H9 (cell line): Measurements from ENCODE around the gene GPC1. TPM values are rescaled to one million over a fixed set of nuclear protein-coding genes. Genes with fewer than 3 reads are reported as not detected.

Source experiments
- DNase-seq: peaks from one replicate; pipeline ENCODE4 v3.0.0-alpha.2; 2017
- H2AFZ ChIP-seq: one replicate; pipeline ENCODE4 v1.6.1; 2013; ENCODE audit warnings: mild to moderate bottlenecking, low read length, control low read depth, moderate library complexity
- H2AK5ac ChIP-seq: 2 replicates; pipeline ENCODE4 v1.6.1; 2013; ENCODE audit warnings: low read length, control low read depth, mixed read lengths; ENCODE audit not compliant: insufficient read length
- H2BK120ac ChIP-seq: one replicate; pipeline ENCODE4 v1.6.1; 2013; ENCODE audit warnings: low read depth, mild to moderate bottlenecking, low read length, control low read depth, inconsistent platforms; ENCODE audit not compliant: poor library complexity, severe bottlenecking
- H2BK12ac ChIP-seq: 2 replicates; pipeline ENCODE4 v1.6.1; 2013; ENCODE audit warnings: low read length, control low read depth, mixed read lengths, low read depth; ENCODE audit not compliant: insufficient read length
- H2BK15ac ChIP-seq: 2 replicates; pipeline ENCODE4 v1.6.1; 2013; ENCODE audit warnings: low read depth, low read length, control low read depth
- H2BK20ac ChIP-seq: one replicate; pipeline ENCODE4 v1.6.1; 2013; ENCODE audit warnings: low read depth, mild to moderate bottlenecking, low read length, control low read depth, inconsistent platforms; ENCODE audit not compliant: poor library complexity, severe bottlenecking
- H2BK5ac ChIP-seq: 2 replicates; pipeline ENCODE4 v1.6.1; 2013; ENCODE audit warnings: low read length, control low read depth, mixed read lengths; ENCODE audit not compliant: insufficient read length
- H3K14ac ChIP-seq: 2 replicates; pipeline ENCODE4 v1.6.1; 2013; ENCODE audit warnings: low read length, control low read depth; ENCODE audit not compliant: insufficient read depth
- H3K18ac ChIP-seq: 2 replicates; pipeline ENCODE4 v1.6.1; 2013; ENCODE audit warnings: low read depth, mild to moderate bottlenecking, mixed read lengths, low read length, control low read depth; ENCODE audit not compliant: insufficient read length
- H3K23ac ChIP-seq: 2 replicates; pipeline ENCODE4 v1.6.1; 2013; ENCODE audit warnings: low read length, control low read depth, mixed read lengths, low read depth; ENCODE audit not compliant: insufficient read length
- H3K23me2 ChIP-seq: 2 replicates; pipeline ENCODE4 v1.6.1; 2013; ENCODE audit warnings: low read depth, mild to moderate bottlenecking, mixed read lengths, low read length, control low read depth; ENCODE audit not compliant: insufficient read length, poor library complexity, severe bottlenecking
- H3K27ac ChIP-seq: 2 replicates; pipeline ENCODE4 v1.5.1; 2013; ENCODE audit warnings: low read length, control low read depth, mixed read lengths, low read depth; ENCODE audit not compliant: insufficient read length
- H3K27me3 ChIP-seq: 2 replicates; pipeline ENCODE4 v1.6.1; 2013; ENCODE audit warnings: low read length, control low read depth, inconsistent platforms; ENCODE audit not compliant: insufficient read depth
- H3K4ac ChIP-seq: 2 replicates; pipeline ENCODE4 v1.6.1; 2013; ENCODE audit warnings: low read depth, mild to moderate bottlenecking, control low read depth, inconsistent platforms, low read length, moderate library complexity
- H3K4me1 ChIP-seq: 2 replicates; pipeline ENCODE4 v1.6.1; 2013; ENCODE audit warnings: low read length, control low read depth, inconsistent platforms; ENCODE audit not compliant: insufficient read depth
- H3K4me2 ChIP-seq: 2 replicates; pipeline ENCODE4 v1.6.1; 2013; ENCODE audit warnings: low read length, control low read depth, mixed read lengths; ENCODE audit not compliant: insufficient read length, insufficient read depth
- H3K56ac ChIP-seq: 2 replicates; pipeline ENCODE4 v1.6.1; 2013; ENCODE audit warnings: low read depth, mild to moderate bottlenecking, mixed read lengths, low read length, control low read depth; ENCODE audit not compliant: insufficient read length
- H3K79me1 ChIP-seq: 2 replicates; pipeline ENCODE4 v1.6.1; 2013; ENCODE audit warnings: low read depth, mild to moderate bottlenecking, moderate library complexity, low read length, control low read depth, inconsistent platforms; ENCODE audit not compliant: insufficient read depth, poor library complexity, severe bottlenecking
- H3K79me2 ChIP-seq: 2 replicates; pipeline ENCODE4 v1.6.1; 2013; ENCODE audit warnings: low read length, control low read depth, inconsistent platforms; ENCODE audit not compliant: insufficient read depth
- H3K9ac ChIP-seq: 2 replicates; pipeline ENCODE4 v1.6.1; 2013; ENCODE audit warnings: low read length, control low read depth, mixed read lengths; ENCODE audit not compliant: insufficient read length; ENCODE audit errors: extremely low read depth
- H3K9me3 ChIP-seq: one replicate; pipeline ENCODE4 v1.6.1; 2013; ENCODE audit warnings: low read depth, low read length, inconsistent platforms; ENCODE audit not compliant: control insufficient read depth
- H3T11ph ChIP-seq: one replicate; pipeline ENCODE4 v1.6.1; 2013; ENCODE audit warnings: mild to moderate bottlenecking, low read length, control low read depth, inconsistent platforms
- H4K20me1 ChIP-seq: one replicate; pipeline ENCODE4 v1.6.1; 2013; ENCODE audit not compliant: control insufficient read depth, insufficient read length, insufficient read depth
- H4K5ac ChIP-seq: 2 replicates; pipeline ENCODE4 v1.6.1; 2013; ENCODE audit warnings: low read depth, mild to moderate bottlenecking, mixed read lengths, low read length, control low read depth; ENCODE audit not compliant: insufficient read length
- H4K8ac ChIP-seq: replicated peaks from 2 replicates; pipeline ENCODE4 v1.6.1; 2013; ENCODE audit warnings: low read length, control low read depth, mixed read lengths, low read depth; ENCODE audit not compliant: insufficient read length
- H4K91ac ChIP-seq: 2 replicates; pipeline ENCODE4 v1.6.1; 2013; ENCODE audit warnings: low read depth, mild to moderate bottlenecking, moderate library complexity, mixed read lengths, low read length, control low read depth; ENCODE audit not compliant: insufficient read length
- H3K27ac Mint-ChIP-seq, 3 experiments: 2 replicates in 2 of 3; 3 replicates in 1 of 3; pipeline ENCODE4 v1.8.0; 2020 to 2021; ENCODE audit warnings: mixed read lengths in 3 of 3, mild to moderate bottlenecking in 1 of 3, moderate library complexity in 1 of 3
- H3K27me3 Mint-ChIP-seq: 2 replicates; pipeline ENCODE4 v1.8.0; 2021; ENCODE audit warnings: low read depth, mild to moderate bottlenecking, moderate library complexity, mixed read lengths
- H3K36me3 Mint-ChIP-seq, 3 experiments: 2 replicates in 2 of 3; 3 replicates in 1 of 3; pipeline ENCODE4 v1.8.0; 2020 to 2021; ENCODE audit warnings: low read depth in 3 of 3, mixed read lengths in 3 of 3; ENCODE audit not compliant: insufficient read depth in 1 of 3
- H3K4me1 Mint-ChIP-seq, 2 experiments: 2 replicates each; pipeline ENCODE4 v1.8.0; 2020; ENCODE audit warnings: mixed read lengths in 2 of 2
- H3K4me3 Mint-ChIP-seq, 2 experiments: 2 replicates in 1 of 2; 3 replicates in 1 of 2; pipeline ENCODE4 v1.8.0; 2020 to 2021; ENCODE audit warnings: mild to moderate bottlenecking in 2 of 2, mixed read lengths in 2 of 2, moderate library complexity in 1 of 2
- H3K9me3 Mint-ChIP-seq, 2 experiments: 2 replicates in 1 of 2; 3 replicates in 1 of 2; pipeline ENCODE4 v1.8.0; 2020; ENCODE audit warnings: mild to moderate bottlenecking in 2 of 2, mixed read lengths in 2 of 2, moderate library complexity in 1 of 2
- CTCF ChIP-seq: fragments of 200-600 bp; sonication (generic); conservative IDR thresholded peaks from 3 replicates; pipeline ENCODE4 v1.8.0; 2021; ENCODE audit warnings: antibody characterized with exemption, mild to moderate bottlenecking
- WGBS: extraction: QIAGEN DNeasy Blood & Tissue Kit; methylation state at CpG from one replicate; pipeline ENCODE4 v1.1.7; 2013; ENCODE audit warnings: missing lambda C conversion rate, low lambda C conversion rate, mixed read lengths; ENCODE audit not compliant: insufficient read length; ENCODE audit errors: extremely low coverage; 5-methylcytosine and 5-hydroxymethylcytosine counted together
- total RNA-seq: library from RNA; stranded (reverse); gene quantifications from 2 replicates; pipeline ENCODE4 v1.2.1, GENCODE V29; 2021

Gene GPC1
- total RNA-seq, 1 experiment from 2014 or later = 39.4 TPM

DNA sequence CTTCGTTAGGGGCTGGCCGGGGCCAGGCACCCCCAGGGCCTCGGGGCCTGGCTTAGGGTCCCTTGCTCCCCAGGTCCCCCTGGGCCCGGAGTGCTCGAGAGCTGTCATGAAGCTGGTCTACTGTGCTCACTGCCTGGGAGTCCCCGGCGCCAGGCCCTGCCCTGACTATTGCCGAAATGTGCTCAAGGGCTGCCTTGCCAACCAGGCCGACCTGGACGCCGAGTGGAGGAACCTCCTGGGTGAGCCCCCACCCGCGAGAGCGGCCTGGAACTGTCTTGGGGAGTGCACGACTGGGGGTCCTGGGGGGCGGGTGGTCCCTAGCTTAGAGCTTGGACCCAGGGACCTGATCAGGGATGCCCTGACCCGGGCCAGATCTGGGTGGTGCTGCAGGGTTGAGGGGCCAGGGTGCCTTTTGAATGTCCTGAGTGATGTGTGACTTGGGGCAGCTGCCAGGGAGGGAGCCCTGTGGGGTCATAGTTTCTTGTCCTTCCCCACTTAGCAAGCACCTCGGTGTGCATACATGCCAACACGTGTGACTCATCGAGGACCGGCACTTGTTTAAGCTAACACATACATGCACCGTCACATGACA lies 27.9 kb downstream of the GPC1 start:
- Histone ChIP-seq H2AK5ac (no peak overlapping the region), H2BK20ac (no peak overlapping the region), H4K8ac (no peak overlapping the region), H3K23me2 (no peaks in the 10 kb centered on the region), H2BK12ac (no peak overlapping the region), H4K20me1 (no peaks in the 10 kb centered on the region), H2BK5ac (no peak overlapping the region), H2BK120ac (no peak overlapping the region), H4K91ac (no peak overlapping the region), H3K14ac (no peak overlapping the region), H3K79me2 (no peaks in the 10 kb centered on the region), H2BK15ac (no peak overlapping the region), H3K27ac (no peak overlapping the region), H3T11ph (no peak overlapping the region), H3K4me1 (no peaks in the 10 kb centered on the region), H2AFZ (no peak overlapping the region), H3K27me3 (no peaks in the 10 kb centered on the region), H3K23ac (no peak overlapping the region), H3K79me1 (no peaks in the 10 kb centered on the region), H3K56ac (no peak overlapping the region), H3K9ac (no peak overlapping the region), H3K18ac (no peak overlapping the region), H3K9me3 (no peaks in the 10 kb centered on the region), H4K5ac (no peak overlapping the region), H3K4ac (no peak overlapping the region), H3K4me2 (no peak overlapping the region)
- DNase-seq = peak; percentile 22
- Mint-ChIP-seq H3K36me3 (peaks cover 0 to 18% (median 16%) of the 10 kb centered on the region in 3 experiments; a peak in 6 of 7 replicates), H3K9me3 (no peaks in the 10 kb centered on the region), H3K27me3 (no peaks in the 10 kb centered on the region), H3K4me3 (no peak overlapping the region), H3K27ac (peak overlapping the region in 1 of 3 experiments; percentile 79; a peak in 1 of 7 replicates), H3K4me1 (peaks cover 0 to 5% of the 10 kb centered on the region in 2 experiments; a peak in 1 of 4 replicates)
- TF ChIP-seq CTCF = no peak
- WGBS = no CpG with 5 or more reads among the region's 22 CpGs
